Measurements from ENCODE around the gene NRROS.

The NRROS gene

GRCh38 chr3:196651819-196652218 is 12.3 kb downstream of the NRROS start:
- DNase-seq: no peak

- no peak for DNase-seq
Measured at GRCh38 chr3:196652961-196653795, 13.7 kb downstream of the NRROS start.

GRCh38 chr3:196654006-196654734 is 14.7 kb downstream of the NRROS start:
- DNase-seq: no peak

- no peak for DNase-seq
Measured at GRCh38 chr3:196654735-196655090, 15.2 kb downstream of the NRROS start.

- DNase-seq: no peak
Measured at GRCh38 chr3:196655496-196655895, 16.0 kb downstream of the NRROS start.

GRCh38 chr3:196656213-196656612 is 16.7 kb downstream of the NRROS start:
- no peak for DNase-seq

GRCh38 chr3:196659901-196660351 is 20.4 kb downstream of the NRROS start:
- no peak for DNase-seq

GRCh38 chr3:196660381-196661166 is 21.1 kb downstream of the NRROS start:
- no peak for DNase-seq

- DNase-seq: no peak
Measured at GRCh38 chr3:196661400-196661799, 21.9 kb downstream of the NRROS start.

GRCh38 chr3:196662033-196662432 is 22.5 kb downstream of the NRROS start:
- no peak for DNase-seq

- no peak for DNase-seq
Measured at GRCh38 chr3:196662711-196663571, 23.4 kb downstream of the NRROS start.

- no peak for DNase-seq
Measured at GRCh38 chr3:196666001-196666867, 26.7 kb downstream of the NRROS start.

GRCh38 chr3:196667056-196667825 is 27.7 kb downstream of the NRROS start:
- no peak for DNase-seq

- no peak for DNase-seq
Measured at GRCh38 chr3:196670339-196670738, 30.8 kb downstream of the NRROS start.

- DNase-seq: no peak
Measured at GRCh38 chr3:196673632-196674031, 34.1 kb downstream of the NRROS start.

GRCh38 chr3:196677353-196677752 is 37.9 kb downstream of the NRROS start:
- DNase-seq: no peak

GRCh38 chr3:196677931-196678330 is 38.4 kb downstream of the NRROS start:
- no peak for DNase-seq

- DNase-seq: peak; percentile 66 to 75
Measured at GRCh38 chr3:196684548-196685407, 45.3 kb downstream of the NRROS start.

GRCh38 chr3:196686436-196686835 is 46.9 kb downstream of the NRROS start:
- DNase-seq: no peak

GRCh38 chr3:196688349-196688748 is 48.9 kb downstream of the NRROS start:
- peak in 1 of 2 donors; percentile 53 for DNase-seq
